HG02981 (cell line): ENCODE results near the gene ZRANB1.
"Not testable (repeated sequence)": the region's sequence is repeated elsewhere in the genome, so short reads cannot be mapped to it uniquely, and the experiment has no call there.

Source experiments
- ATAC-seq: cut with Tn5 transposase; IDR thresholded peaks from one replicate; pipeline ENCODE4 v1.9.1; 2021; ENCODE audit warnings: mild to moderate bottlenecking, moderate library complexity; ENCODE audit not compliant: unreplicated experiment

ZRANB1 gene

DNA sequence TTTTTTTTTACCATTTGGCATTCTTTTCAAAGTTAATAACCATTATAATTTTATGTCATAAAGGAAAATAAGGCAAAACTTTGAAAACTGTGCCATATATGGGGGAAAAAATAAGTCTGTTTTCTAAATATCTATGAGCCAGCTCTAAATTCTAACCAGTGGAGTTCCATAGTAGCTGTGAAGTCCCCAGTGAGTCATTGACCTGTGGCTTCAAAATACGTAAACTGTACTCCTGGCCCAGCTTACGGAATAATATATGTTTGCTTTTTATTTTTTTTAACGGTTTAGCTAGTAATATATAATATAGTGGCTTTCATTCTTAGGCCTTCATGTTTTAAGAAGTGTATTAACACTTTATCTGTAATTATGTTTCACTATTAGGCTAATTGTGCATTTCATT, 20.5 kb downstream of the ZRANB1 start:
- ATAC-seq = no peak

DNA sequence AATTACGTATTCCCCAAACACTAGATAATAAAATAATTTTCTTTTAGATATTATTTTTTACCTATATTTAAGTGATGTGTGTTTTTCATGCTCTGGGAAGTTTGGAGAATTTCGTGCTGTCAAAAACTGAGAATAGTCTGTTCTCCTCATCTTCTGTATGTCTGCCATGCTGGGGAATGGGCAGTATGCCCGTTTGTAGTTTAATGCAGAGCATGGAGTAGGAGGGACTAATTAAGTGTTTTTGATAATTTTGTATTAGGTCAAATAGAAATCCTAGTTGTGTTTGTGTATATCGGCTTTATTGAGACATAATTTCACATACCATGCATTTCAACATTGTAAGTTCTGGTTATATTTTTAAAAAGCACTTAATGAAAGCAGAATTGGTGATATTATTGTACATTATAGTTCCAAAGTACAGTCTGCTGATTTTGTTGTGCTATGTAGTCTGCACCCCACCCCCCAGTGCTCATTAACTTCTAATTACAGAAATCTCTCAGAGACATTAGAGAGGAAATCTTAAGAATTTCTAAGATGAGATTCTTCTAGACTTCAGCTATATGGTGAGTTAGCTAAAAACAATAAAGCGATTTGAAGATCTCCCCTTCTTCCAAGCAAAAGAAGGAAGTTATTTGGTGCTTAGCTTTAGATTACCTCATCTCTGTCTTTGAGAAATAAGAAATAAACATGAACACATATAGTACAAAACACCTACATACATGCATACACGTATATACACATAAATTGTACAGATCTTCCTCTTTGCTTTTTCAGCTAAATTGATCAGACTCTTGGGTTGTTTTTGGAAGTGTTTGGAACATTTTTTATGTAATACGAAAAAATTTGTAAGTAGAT, 22.2 kb downstream of the ZRANB1 start:
- no peak for ATAC-seq

DNA sequence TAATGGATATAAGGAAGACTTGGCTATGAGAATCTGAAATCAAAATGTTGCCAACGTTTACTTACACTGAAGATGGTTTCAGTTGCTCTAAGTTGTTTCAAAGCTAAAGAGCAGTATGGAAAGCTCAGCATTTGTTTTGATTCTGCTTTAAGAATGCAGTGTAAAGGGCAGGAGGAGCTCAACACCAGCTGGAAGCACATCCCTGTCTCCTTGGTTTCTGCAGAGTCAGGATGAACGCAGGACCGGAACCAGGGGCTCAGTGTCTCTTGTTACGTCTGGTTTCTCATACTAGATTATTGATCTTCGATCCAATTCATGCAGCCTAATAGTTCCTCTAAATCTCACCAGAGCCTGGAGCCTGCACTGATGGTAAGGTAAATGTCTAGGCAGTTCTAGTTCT, 24.1 kb downstream of the ZRANB1 start:
- no peak for ATAC-seq

DNA sequence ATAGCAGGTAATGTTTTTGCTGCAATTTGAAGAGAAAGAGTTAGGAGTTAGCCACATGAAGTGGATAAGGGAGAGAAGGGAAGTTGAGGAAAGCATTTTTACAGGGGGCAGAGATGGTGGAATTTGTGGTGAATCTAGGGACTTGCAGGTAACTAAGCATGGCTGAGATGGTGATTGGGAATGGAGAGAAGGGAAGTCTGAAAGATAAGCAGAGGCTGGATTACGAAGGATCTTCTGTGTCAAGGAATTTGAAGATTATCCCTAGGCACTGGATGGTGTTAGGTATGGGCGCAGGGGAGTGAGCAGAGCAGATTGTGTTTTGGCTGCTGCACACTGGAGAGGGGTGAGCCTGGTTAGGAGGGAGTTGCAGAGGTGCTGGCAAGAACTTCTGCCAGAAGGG, 25.3 kb downstream of the ZRANB1 start:
- ATAC-seq = no peak

DNA sequence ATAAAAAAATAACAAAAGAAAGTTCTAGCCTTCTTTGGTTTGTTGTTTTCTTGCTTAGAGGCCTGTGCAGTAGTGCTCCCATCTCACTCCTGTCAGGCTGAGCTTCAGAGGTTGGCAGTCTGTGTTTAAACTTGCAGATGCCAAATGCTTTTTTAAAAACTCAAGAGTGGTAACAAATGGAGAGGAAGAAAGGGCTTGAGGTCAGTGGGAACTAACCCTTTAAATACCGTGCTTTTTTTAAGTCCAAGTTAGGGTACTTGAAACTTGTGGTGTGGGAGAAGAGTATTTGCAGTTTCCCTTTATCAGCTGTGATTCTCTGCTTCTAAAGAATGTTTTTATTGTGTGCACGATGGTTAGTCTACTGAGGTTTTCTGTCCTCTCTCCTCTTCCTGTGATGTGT, 29.4 kb downstream of the ZRANB1 start:
- no peak for ATAC-seq

DNA sequence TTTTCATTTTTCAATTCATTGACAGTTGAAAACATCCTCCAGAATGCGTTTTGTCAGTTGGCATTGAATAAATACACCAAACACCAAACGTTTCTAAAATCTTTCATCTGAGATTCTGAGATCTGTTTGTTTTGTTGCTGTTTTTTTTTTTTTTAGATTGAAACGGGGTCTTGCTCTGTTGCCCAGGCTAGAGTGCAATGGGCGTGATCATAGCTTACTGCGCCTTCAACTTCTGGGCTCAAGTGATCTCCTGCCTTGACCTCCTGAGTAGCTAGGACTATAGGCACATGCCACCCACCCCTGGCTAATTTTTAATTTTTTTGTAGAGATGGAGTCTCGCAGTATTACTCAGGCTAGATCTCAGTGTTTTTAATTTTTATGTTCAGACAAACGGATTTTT, 30.7 kb downstream of the ZRANB1 start:
- ATAC-seq = no peak

DNA sequence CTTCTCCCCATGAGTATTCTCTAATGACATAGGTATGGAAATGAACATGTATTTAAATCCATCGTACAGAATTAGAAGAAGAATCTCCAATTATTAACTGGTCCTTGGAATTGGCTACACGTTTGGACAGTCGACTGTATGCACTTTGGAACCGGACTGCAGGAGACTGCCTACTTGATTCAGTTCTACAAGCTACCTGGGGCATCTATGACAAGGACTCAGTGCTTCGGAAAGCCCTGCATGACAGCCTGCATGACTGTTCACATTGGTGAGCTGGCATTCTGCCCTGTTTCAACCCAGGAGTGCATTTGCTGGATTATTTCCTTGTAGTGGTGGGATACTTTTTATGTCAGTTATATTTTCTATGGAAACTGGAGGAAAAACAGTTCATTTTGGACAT, 32.2 kb downstream of the ZRANB1 start:
- no peak for ATAC-seq

DNA sequence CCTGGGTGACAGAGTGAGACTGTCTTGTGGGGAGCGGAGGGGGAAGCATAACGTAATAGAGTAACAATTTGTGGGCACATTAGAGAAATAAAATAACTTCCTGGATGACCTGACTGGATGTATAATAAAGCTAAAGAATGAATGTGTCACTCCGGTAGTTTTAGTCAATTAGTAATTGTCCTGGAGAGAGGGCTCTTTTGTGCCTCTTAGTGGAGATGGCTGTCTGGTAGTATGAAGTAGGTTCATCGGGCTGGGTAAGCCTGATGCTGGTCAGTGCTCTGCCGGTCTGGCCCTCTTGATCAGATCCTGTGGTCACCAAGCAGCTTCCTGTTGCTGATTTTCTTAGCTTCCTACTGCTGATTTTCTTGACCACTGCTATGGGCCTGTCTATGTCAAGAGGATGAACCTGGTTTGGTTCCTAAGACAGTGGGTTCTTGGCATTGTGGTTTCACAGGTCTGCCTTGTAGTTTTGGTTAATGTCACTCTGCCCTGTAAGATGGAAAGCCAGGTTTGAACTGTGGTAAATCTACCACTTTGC, 34.1 kb downstream of the ZRANB1 start:
- ATAC-seq = no peak

DNA sequence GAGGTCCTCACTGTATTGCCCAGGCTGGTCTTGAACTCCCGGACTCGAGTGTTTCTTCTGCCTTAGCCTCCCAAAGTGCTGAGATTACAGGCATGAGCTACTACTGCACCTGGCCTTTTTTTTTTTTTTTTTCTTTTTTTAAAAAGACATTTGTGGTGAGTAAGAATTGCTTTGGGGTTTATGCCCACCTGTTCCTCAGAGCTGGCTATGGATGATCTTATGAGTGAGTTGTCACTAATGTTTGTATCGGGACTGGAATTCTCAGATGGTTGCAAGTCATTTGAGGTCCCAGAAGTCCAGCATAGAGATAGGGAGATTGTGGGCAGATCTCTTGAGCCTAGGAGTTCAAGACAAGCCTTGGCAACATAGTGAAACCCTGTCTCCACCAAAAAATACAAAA, 35.2 kb downstream of the ZRANB1 start:
- no peak for ATAC-seq

DNA sequence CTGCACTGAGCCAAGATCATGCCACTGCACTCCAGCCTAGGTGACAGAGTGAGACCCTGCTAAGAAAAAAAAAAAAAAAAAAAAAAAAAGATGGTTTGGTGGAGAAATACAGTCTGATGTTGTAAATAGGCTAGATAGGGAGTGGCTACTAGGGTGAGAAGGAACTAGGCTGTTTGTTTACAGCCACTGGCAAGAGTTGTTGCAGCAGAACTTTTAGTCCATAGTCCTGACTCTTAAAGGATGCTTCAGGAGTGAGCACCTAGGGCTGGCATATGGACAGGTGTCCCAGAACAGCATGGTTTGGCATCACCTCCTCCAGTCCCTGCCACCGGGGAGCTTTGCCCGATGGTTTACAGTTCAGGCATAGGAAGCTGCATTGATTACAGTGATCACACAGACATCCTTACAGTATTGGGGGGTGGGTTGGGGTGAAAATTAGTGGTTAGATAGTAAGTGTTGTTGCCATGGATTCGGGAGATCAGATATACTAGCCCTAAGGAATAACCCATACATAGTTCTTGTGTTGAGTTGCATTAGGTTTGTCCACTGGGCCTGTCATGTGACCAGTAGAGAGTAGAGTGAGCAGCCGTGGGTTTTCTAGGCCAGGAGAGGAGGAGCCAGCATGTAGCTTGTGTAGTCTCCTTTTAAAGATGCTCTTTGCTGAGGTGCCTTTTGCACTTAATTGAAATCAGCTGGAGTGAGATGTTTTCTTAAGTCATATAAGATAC, 35.9 kb downstream of the ZRANB1 start:
- no peak for ATAC-seq

DNA sequence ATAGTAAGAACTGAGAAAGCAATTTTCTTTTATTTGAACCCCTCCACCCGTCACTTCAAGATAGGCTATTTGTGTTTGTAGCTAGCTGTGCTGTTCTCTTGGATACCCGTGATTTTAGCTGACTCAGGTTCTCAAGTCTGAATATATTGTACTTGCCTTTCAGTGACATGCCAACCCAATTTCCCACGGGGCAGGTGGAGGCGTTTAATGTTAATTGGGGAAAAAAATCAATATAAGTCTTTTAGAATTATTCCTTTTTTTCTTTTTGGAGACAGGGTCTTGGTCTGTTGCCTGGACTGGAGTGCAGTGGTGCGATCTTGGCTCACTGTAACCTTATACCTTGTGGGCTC, 36.4 kb downstream of the ZRANB1 start:
- ATAC-seq = no peak

DNA sequence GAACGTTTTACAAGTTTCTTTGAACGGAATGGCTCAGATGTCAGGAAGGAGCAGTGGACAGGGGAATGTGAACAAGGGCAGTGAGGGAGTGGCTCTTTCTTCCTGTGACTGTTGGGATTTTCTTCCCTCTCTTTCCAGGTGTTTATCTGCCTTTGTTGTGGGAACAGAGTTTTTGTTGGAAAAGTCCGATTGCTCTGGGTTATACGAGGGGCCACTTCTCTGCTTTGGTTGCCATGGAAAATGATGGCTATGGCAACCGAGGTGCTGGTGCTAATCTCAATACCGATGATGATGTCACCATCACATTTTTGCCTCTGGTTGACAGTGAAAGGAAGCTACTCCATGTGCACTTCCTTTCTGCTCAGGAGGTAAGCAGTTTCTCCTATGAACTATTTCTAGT, 41.4 kb downstream of the ZRANB1 start:
- no peak for ATAC-seq

DNA sequence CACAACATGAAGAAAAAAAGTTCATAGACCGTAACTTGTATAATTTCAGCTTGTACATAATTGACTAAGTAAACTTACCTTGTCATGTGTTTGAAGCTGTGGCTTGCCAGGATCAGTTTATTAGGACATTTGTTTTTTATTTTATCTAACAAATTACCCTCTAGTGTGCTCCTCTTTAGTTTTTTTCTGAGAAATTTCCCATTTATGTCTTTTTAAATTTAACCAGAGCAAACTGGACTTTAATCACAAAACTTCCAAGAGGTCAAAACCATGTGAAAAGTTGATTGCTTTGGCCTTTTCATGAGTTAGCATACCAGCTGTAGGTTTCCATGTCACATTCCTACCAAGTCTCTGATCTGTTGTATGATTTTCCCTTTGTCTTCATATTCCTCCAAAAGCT, 42.5 kb downstream of the ZRANB1 start:
- ATAC-seq = no peak

DNA sequence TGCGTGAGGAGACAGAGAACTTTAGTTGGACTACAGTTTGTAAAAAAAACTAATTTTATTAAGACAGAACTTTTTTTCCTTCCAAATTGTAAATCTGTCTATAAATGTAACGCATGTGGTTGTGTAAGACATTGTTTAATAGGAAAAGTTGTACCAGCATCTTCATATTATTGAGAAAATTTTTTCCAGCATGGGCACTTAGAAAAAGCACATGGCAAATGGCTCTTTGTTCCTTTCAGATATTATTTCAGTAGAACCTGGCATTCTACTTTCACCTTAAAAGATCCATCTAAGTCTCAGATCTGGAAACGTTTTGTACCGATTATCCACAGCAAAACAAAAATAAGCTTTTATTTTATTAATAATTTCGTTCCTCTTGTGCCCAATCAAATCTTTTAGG, 43.2 kb downstream of the ZRANB1 start:
- ATAC-seq = no peak

DNA sequence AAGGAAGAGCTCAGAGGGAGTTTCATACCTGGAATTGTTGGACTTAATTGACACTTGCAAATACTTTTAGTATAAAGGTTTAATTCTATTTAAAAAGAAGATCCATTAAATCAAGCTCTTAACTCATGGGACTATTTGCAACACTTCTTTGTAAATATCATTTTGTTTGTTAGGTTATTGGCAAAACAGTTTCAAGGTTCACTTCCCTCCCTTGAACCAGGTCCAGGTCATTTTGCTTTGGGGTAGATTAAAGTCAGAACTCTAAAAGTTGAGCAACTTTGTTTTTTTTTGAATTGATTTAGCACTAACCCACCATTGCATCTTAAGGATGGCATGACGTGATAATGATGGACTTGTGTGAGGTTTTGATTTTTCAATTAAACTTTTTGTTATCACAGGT, 45.9 kb downstream of the ZRANB1 start:
- no peak for ATAC-seq

DNA sequence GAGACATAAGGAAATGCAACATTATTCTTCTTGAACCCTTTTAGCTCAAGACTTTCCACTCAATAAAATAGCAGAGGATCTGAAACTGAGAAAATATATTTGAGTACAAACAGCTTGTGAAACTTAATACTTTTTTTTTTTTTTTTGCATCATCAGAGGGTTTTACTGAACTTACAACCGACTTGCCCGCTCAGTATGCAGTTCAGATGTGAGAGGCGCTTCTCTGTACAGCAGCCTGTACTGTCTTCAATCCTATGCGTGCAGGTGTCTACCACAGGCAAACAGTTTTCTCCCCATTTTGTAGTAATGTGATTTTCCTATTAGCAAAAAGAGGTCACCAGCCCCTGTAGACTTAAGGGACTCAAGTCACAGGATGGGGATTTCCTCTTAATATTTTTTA, 46.8 kb downstream of the ZRANB1 start:
- not testable (repeated sequence) for ATAC-seq

DNA sequence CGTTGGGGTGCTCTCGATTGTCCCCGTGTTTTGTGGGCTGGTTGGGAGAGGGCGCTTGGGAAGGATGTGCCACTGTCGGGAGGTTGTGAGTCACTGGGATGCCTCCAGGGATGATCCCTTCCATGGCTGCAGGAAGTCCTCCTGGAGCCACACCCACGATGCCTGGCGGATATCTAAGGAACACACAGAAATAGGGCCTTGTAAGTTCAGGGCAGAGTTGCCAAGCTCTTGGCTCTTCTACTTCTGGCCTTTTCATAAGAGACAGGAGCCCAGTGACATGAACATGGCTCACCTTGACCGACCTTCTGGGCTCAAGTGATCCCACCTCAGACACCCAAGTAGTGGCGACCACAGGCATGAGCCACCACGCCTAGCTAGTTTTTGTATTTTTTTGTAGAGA, 47.6 kb downstream of the ZRANB1 start:
- ATAC-seq = no peak

DNA sequence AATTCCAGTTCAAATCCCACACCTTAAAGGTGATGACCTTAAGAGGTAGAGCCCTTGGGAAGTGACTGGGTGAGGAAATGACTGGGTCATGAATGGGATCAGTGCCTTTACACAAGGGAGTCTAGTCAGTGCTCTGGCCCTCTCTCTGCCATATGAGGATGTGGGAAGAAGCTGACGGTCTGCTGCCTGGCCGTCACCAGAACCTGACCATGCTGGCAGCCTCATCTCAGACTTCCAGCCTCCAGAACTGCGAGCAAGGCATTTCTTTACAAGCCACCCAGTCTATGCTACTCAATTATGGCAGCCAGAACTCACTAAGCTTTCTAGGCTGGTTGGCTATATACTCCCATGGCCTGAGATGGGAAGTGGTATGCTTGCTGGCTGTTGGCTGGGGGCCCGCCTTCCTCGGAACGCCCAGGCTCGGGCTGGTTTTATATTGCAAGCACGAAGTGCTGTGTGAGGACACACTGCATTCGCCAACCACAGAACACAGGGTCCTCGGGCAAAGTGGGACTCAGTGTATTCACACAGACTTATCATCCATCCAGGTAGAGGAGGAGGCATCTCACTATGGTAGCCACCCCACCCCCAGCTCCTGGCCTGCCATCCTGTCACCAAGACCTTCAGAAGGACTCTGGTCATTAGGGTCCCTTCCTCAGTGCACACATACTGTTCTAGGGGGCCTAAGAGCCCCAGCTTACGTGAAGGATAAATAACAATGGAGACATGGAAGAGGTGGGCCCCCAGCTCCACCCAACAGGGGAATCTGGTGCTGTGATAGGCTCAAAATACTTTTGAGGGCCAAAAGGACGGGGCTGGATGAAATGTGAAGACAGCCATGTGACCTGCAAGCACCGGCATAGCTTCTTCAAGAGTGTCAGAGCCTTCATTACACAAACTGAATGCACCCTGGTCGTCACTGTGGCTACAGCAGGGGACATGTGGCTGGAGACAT, 49.0 kb downstream of the ZRANB1 start:
- ATAC-seq = no peak

DNA sequence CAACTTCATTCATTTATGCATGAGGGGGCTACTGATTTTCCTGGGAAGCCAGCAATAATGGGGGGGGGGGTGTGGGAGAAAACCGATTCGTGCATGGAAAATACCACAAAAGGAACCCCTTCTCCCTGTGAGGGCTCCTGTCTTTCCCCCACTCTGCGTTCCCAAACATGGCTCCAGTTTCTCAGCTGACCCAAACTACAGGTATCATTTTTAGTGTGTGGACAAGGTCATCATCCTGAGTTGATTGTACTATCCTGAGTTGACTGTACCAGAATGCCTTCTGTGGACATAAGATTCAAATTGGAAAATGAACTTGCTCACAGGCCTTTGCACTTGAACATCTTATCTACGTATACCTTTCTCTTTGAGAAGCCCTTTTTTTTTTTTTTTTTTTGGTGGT, 49.9 kb downstream of the ZRANB1 start:
- ATAC-seq = no peak

DNA sequence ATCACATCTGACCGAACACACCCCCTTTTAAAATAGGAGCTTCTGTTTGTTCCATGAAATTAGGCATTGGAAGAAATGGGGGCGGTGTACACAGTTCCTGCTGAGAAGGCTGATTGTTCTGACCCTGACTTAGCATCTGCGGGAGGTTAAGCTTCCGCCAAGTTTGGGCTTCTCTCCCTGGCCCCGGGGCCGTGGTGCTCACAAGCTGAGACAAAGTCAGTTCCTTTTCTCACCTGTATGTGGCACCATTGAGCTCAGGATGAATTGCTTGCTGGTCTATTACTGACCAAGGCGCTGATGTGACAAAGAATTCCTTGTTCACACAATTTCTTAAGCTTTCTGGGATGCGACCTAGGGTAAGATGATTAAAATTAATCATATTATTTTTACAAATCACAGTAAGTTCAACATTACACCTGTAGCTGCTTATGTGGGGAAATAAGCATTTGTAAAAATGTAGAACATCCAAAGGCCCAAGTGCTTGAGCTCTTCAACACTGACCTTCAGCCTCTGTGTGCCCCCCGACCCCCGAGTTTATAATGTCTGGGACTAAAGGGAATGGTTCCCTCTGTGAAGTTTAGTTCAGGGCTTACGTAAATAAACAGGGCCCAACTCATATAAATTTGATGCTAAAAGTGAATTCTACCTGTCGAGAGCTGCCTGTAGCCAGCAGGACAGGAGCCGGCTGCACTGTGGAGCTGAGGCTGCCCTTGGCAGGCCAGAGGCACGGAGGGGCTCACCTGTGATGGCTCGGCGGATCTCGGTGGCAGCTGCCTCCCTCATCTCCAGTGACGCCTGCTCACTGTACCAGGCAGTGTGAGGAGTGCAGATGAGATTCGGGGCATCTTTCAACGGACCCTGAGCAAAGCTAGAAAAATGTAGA, 50.8 kb downstream of the ZRANB1 start:
- no peak for ATAC-seq
